Upper lobe of left lung (tissue), 4 donors: ENCODE data around the gene PAX5.

Experiments
- CTCF ChIP-seq, 6 experiments: fragments of 450-650 bp in 4 of 6; fragments of 200-600 bp in 2 of 6; sonication (generic) in 2 of 6; IDR thresholded peaks; one replicate each; pipeline ENCODE4 v1.5.1; 2016 to 2019; ENCODE audit warnings: antibody characterized with exemption in 6 of 6
- EP300 ChIP-seq, 4 donors: sonication (generic); formaldehyde crosslinking; IDR thresholded peaks; one replicate each; pipeline ENCODE4 v1.5.1; 2017; ENCODE audit warnings: antibody characterized with exemption in 4 of 4, control low read depth in 2 of 4
- POLR2A ChIP-seq, 4 donors: fragments of 450-650 bp; IDR thresholded peaks; one replicate each; pipeline ENCODE4 v1.5.1; 2016 to 2017; ENCODE audit warnings: antibody characterized with exemption in 4 of 4, mild to moderate bottlenecking in 2 of 4
- POLR2AphosphoS5 ChIP-seq, 2 donors: sonication (generic); formaldehyde crosslinking; IDR thresholded peaks; one replicate each; pipeline ENCODE4 v1.5.1; 2017; ENCODE audit warnings: antibody characterized with exemption in 2 of 2

DNA sequence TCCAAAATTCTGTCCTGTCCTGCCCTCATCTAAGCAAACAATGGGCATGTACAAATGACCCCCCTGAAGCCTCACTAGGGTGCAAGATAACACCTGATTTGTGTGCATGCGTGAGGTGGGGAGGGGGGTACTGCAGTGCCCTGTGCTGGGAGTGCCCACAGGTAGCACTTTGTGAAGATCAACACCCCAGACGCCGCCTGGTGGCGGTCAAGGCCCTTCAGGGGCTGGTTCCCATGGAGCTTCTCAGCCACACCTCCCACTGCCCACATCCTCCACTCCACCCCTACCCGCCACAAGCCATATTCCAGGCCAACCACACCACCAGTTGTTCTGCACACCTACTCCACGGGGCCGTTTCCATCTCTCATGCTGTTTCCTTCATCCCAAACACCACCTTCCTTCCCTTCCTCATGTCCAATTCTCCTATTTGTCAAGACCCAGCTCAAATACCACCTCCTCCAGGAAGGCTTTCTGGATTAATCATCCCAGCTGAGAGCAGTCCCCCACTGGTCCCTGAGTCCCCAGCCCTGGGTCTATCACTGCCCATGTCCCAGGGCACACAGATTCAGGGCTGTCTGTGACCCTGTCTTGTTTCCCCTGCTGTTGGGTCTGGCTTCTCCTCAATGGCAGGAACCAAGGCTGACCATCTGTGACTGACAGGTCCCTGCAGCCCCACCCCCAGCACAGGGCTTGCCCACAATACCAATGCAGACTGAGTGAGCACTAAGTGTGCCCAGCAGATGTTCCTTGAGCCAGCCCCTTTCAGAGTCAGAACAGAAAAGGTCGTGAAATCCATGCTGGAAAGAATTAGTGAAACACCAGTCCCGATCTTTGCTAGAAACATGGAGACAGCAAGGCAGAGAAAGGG is 178.4 kb downstream of the PAX5 start:
- TF ChIP-seq CTCF (IDR thresholded peaks at IDR 0.05) (peak in 1 of 6 experiments; percentile 13), POLR2A (IDR thresholded peaks at IDR 0.05) (no peak), EP300 (IDR thresholded peaks at IDR 0.05) (no peak), POLR2AphosphoS5 (IDR thresholded peaks at IDR 0.05) (no peak)
